Ovary (tissue), 9 donors: ENCODE data around the gene DENND1A. TPM values are rescaled to one million over a fixed set of nuclear protein-coding genes. Genes with fewer than 3 reads are reported as not detected.

Experiments
- DNase-seq, 5 donors: peaks; one replicate each; pipeline ENCODE4 v3.0.0-alpha.2; 2019 to 2020
- H3K27ac ChIP-seq, 2 donors: fragments of 200-600 bp; one replicate each; pipeline versions ENCODE4 v1.5.1 to v1.8.0; 2019 to 2022
- H3K27me3 ChIP-seq: fragments of 200-600 bp; one replicate; pipeline ENCODE4 v1.8.0; 2022
- H3K36me3 ChIP-seq: fragments of 200-600 bp; sonication (generic); one replicate; pipeline ENCODE4 v1.5.1; 2019
- H3K4me1 ChIP-seq: one replicate; pipeline ENCODE4 v1.8.1; 2013; ENCODE audit warnings: mild to moderate bottlenecking, moderate library complexity; ENCODE audit not compliant: insufficient read depth
- H3K4me3 ChIP-seq: fragments of 200-600 bp; sonication (generic); one replicate; pipeline ENCODE4 v1.5.1; 2017
- H3K9me3 ChIP-seq, 2 donors: fragments of 200-600 bp in 1 of 2; sonication (generic) in 1 of 2; one replicate each; pipeline versions ENCODE4 v1.5.1 to v1.8.1; 2013 to 2019; ENCODE audit warnings: mild to moderate bottlenecking in 1 of 2, moderate library complexity in 1 of 2
- EP300 ChIP-seq: sonication (generic); formaldehyde crosslinking; IDR thresholded peaks from one replicate; pipeline ENCODE4 v1.6.1; 2017; ENCODE audit warnings: antibody characterized with exemption
- POLR2A ChIP-seq: fragments of 450-650 bp; IDR thresholded peaks from one replicate; pipeline ENCODE4 v1.6.1; 2017; ENCODE audit warnings: antibody characterized with exemption, mild to moderate bottlenecking, moderate library complexity
- WGBS, 3 donors: extraction: QIAGEN DNeasy Blood & Tissue Kit in 1 of 3; methylation state at CpG; one replicate each; pipeline versions ENCODE4 v1.1.5 to v1.1.7; 2013 to 2017; 5-methylcytosine and 5-hydroxymethylcytosine counted together
- intact Hi-C, 4 donors: fragments of 100-400 bp; cut with DNase I; formaldehyde crosslinking; loops; one replicate each; pipeline versions ENCODE4 v1.11.0 to v1.15.1; 2022 to 2023
- polyA plus RNA-seq, 2 donors: library from polyadenylated mRNA; stranded (reverse); fragments of 200-250 nt in 1 of 2; fragments of 350-450 nt in 1 of 2; fragmentation: Illumina TruSeq in 1 of 2; extraction: RNeasy Lipid Tissue Mini Kit (QIAGEN cat#74804) in 1 of 2; gene quantifications; one replicate each; pipeline ENCODE4 v1.2.3, GENCODE V29; 2013 to 2014
- total RNA-seq, 7 donors: library from RNA; depleted of rRNA in 2 of 7; stranded (reverse); fragments of >200 nt in 2 of 7; fragmentation: NEBNext Ultra II Directional in 3 of 7; extraction: Animal tissue kit (Norgen Biotek cat#: 25700) in 3 of 7; gene quantifications; one replicate each; pipeline versions ENCODE4 v1.1.0 to v1.2.4, GENCODE V29; 2016 to 2023
- TF ChIP-seq, protein P1 (sequence below), 3 donors: fragments of 450-650 bp in 2 of 3; fragments of 200-600 bp in 1 of 3; IDR thresholded peaks; one replicate each; pipeline versions ENCODE4 v1.5.1 to v1.8.0; 2016 to 2022; ENCODE audit warnings: antibody characterized with exemption in 3 of 3, mild to moderate bottlenecking in 1 of 3
- donor health status: DM: no; HTN: no; CAD: no; lungs with moderate emphysema.
- donor health status: DM: no; HTN: no; CAD: no.
- donor health status: Bipolar disorder and iron deficiency.
- donor health status: DM: yes; HTN: yes; CAD: no.
- donor health status: DM: no; HTN: no; CAD: no.
- donor health status: DM: yes; HTN: yes; CAD: no.

DENND1A gene
- total and polyA plus RNA-seq, 9 donors: 10.4 to 24.5 (median 17.1) TPM

DNA sequence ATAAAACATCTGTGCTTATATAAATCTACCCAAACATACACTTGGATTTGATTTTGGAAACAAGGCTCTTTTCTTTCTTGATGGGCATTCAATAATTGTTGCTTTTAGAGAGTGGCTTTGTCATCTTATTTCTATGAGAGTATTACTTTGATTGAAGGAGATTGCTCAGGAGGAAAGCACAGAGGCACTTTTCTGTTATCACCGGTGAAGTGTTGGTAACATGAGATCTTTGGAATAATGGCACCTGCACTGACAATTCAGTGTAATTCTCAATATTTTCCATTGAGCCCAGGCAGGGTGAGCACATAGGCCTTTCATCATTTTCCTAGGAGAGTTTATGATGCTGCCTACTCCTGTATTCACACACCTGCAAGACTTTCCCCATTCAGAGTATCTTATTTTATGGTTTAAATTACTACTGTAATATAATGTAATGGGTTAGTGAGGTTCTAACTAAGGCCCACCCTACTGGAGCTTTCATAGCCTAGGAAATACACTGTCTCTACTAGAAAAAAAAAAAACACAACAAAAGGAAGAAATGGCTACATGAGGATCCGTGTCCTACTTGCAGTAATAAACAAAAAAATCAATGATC, 244.3 kb downstream of the DENND1A start:
- TF ChIP-seq POLR2A: no peak
- intact Hi-C loops: no loop called here
- H3K4me3 ChIP-seq: no peak overlapping the region

DNA sequence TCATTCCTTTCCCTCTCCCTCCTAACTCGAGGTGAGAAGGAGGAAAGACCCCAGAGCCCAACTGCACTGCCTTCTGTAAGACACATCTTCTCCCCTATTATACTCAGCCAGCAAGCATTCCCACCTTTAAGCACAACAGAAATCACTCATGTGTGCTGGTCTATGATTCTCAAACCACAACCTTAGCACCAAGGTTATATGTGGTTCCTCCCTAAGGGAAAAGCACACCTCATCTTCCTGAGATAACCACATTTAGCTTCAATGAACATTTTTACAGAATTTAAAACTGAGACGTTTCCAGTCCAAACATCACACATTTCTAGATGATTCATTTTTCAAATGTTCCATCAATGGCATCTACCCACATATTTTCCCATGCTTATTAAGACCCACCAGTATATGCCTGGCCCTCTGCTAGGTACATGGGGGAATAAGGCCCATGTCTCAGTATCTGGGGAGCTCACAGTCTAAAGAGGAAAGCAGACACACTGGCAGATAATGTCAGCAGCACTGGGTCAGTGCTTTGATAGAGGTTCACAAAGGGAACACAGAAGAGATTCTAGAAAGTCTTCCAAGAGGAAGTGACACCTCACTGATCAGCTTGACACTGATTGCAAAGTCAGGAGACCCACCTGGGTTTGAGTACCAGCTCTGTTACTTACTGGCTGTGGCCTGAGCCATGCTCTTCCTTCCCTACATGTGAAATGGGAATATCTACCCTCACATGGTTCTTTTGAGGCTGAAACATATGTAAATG, 245.4 kb downstream of the DENND1A start:
- no peak overlapping the region for H3K27ac ChIP-seq
- TF ChIP-seq, protein P1, sequence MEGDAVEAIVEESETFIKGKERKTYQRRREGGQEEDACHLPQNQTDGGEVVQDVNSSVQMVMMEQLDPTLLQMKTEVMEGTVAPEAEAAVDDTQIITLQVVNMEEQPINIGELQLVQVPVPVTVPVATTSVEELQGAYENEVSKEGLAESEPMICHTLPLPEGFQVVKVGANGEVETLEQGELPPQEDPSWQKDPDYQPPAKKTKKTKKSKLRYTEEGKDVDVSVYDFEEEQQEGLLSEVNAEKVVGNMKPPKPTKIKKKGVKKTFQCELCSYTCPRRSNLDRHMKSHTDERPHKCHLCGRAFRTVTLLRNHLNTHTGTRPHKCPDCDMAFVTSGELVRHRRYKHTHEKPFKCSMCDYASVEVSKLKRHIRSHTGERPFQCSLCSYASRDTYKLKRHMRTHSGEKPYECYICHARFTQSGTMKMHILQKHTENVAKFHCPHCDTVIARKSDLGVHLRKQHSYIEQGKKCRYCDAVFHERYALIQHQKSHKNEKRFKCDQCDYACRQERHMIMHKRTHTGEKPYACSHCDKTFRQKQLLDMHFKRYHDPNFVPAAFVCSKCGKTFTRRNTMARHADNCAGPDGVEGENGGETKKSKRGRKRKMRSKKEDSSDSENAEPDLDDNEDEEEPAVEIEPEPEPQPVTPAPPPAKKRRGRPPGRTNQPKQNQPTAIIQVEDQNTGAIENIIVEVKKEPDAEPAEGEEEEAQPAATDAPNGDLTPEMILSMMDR (IDR thresholded peaks at IDR 0.05): no peak
- TF ChIP-seq EP300 (no peak), POLR2A (no peak)
- H3K4me1 ChIP-seq: no peaks in the 10 kb centered on the region
- H3K9me3 ChIP-seq: no peaks in the 10 kb centered on the region
- no peaks in the 10 kb centered on the region for H3K36me3 ChIP-seq
- 61 to 71% (median 69%) methylated on average over 2 of the region's 2 CpGs for WGBS, 3 donors
- H3K4me3 ChIP-seq: no peak overlapping the region
- no peak for DNase-seq
- H3K27me3 ChIP-seq: no peaks in the 10 kb centered on the region
- intact Hi-C loops: no loop called here

More for the DNA sequence above, 244.3 kb downstream of the DENND1A start:
- no peaks in the 10 kb centered on the region for H3K4me1 ChIP-seq
- no peak for DNase-seq
- H3K27me3 ChIP-seq: no peaks in the 10 kb centered on the region
- H3K27ac ChIP-seq: no peak overlapping the region
- H3K9me3 ChIP-seq: no peaks in the 10 kb centered on the region
- no peaks in the 10 kb centered on the region for H3K36me3 ChIP-seq
- WGBS, 3 donors: 91 to 97% (median 94%) methylated on average over 2 of the region's 2 CpGs

DNA sequence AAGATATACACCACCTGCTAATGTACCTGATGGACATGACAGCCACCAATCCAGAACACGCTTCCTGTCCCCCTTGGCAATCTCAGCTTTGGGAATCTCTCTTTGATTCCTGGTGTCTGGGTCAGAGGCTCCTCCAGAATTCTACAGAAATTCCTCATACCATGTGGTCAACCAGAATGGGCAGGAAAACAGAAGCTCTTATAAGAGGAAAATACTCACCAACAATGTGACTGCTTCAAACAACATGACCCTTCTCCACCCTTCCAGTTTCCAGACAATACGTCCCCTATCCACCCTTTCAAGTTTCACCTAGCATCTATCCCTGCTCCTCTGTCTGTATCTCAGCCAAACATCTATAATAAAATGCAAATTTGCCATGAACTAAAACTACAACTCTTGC, 247.2 kb downstream of the DENND1A start:
- Histone ChIP-seq H3K4me1 (no peaks in the 10 kb centered on the region), H3K9me3 (no peaks in the 10 kb centered on the region), H3K4me3 (no peak overlapping the region), H3K27me3 (no peaks in the 10 kb centered on the region), H3K27ac (no peak overlapping the region), H3K36me3 (no peaks in the 10 kb centered on the region)
- WGBS, 3 donors: 96 to 98% (median 97%) methylated on average over 2 of the region's 2 CpGs
- intact Hi-C loops: no loop called here
- no peak for DNase-seq
- TF ChIP-seq POLR2A: no peak
- TF ChIP-seq, protein P1 (IDR thresholded peaks at IDR 0.05): no peak
- no peak for TF ChIP-seq EP300

DNA sequence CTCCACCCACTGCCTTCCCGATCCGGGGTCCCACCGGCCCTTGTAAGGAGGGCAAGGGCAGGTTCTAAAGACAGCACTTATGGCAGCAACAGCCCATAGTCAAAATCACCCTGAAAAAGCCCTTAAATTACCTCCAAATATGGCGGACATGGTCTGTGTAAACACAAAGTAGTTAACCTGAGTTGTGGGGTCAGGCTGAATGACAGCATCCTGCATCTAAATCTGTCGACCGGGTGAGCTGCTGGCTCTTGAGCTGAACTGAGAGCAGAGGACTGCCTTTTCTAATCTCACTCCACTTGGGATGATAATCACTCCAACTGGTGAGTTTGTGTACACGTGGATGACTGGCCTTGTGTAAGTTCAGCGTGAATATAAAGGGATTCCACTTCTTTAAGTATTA, 249.6 kb downstream of the DENND1A start:
- 84 to 90% (median 88%) methylated on average over 8 of the region's 8 CpGs for WGBS, 3 donors
- Histone ChIP-seq H3K9me3 (no peaks in the 10 kb centered on the region), H3K36me3 (no peaks in the 10 kb centered on the region), H3K4me1 (no peaks in the 10 kb centered on the region), H3K27me3 (no peaks in the 10 kb centered on the region), H3K4me3 (no peak overlapping the region), H3K27ac (no peak overlapping the region)
- intact Hi-C loops: no loop called here
- TF ChIP-seq, protein P1 (IDR thresholded peaks at IDR 0.05): no peak
- TF ChIP-seq POLR2A (no peak), EP300 (no peak)
- DNase-seq: no peak
